Lower leg skin (tissue), 4 donors: ENCODE measurements around the gene PTTG1IP. TPM values are rescaled to one million over a fixed set of nuclear protein-coding genes. Genes with fewer than 3 reads are reported as not detected.

ENCODE experiments used
- DNase-seq, 2 donors: peaks; one replicate each; pipeline ENCODE4 v3.0.0-alpha.2; 2019; ENCODE audit warnings: low spot score in 2 of 2
- H3K4me3 ChIP-seq: fragments of 200-600 bp; sonication (generic); 2 replicates; pipeline ENCODE4 v1.5.1; 2017; ENCODE audit warnings: mild to moderate bottlenecking, low read depth; ENCODE audit not compliant: poor library complexity, severe bottlenecking
- POLR2A ChIP-seq, 2 donors: fragments of 450-650 bp; IDR thresholded peaks; one replicate each; pipeline ENCODE4 v1.6.1; 2016 to 2017; ENCODE audit warnings: antibody characterized with exemption in 2 of 2, mild to moderate bottlenecking in 1 of 2, moderate library complexity in 1 of 2
- WGBS, 2 donors: methylation state at CpG; one replicate each; pipeline ENCODE4 v1.1.5; 2018; 5-methylcytosine and 5-hydroxymethylcytosine counted together
- intact Hi-C: fragments of 100-400 bp; cut with DNase I; formaldehyde crosslinking; loops from one replicate; pipeline ENCODE4 v1.15.0; 2023; ENCODE audit warnings: low total_unique reads
- total RNA-seq, 4 donors: library from RNA; depleted of rRNA; stranded (reverse); fragments of >200 nt; gene quantifications; one replicate each; pipeline ENCODE4 v1.1.0, GENCODE V29; 2016
- TF ChIP-seq, protein P1 (sequence below), 3 donors: fragments of 450-650 bp; IDR thresholded peaks; one replicate each; pipeline ENCODE4 v1.5.1; 2016; ENCODE audit warnings: antibody characterized with exemption in 3 of 3, mild to moderate bottlenecking in 3 of 3, moderate library complexity in 2 of 3

The PTTG1IP gene
- total RNA-seq, 4 donors from 2014 or later = 110 to 193 (median 133) TPM

DNA sequence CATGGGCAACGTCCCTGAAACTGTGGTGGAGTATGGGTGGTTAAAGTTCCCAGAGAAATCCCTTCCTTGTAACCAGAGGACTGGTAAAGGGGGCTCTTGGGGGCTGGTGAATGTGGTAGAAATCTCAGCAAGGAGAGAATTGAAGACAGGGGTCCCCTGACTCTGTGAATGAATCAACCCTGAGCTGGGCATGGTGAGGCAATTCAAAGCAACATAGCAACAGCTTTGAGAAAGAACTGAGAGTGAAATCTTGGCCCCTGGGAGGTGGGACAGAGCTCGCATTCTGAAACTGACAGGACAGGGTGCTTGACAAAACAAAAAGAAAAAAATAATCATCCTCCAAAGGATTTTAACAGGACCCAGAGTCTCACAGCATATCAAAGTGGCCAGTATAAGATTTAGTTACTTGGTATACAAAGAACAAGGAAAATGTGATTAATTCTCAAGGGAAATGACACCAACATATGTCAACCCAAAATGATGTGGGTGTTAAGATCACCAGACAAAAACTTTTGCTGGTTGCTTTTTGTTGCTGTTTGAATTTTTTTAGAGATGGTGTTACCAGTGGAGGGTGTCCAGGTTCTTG lies 43.9 kb downstream of the PTTG1IP start:
- TF ChIP-seq, protein P1, sequence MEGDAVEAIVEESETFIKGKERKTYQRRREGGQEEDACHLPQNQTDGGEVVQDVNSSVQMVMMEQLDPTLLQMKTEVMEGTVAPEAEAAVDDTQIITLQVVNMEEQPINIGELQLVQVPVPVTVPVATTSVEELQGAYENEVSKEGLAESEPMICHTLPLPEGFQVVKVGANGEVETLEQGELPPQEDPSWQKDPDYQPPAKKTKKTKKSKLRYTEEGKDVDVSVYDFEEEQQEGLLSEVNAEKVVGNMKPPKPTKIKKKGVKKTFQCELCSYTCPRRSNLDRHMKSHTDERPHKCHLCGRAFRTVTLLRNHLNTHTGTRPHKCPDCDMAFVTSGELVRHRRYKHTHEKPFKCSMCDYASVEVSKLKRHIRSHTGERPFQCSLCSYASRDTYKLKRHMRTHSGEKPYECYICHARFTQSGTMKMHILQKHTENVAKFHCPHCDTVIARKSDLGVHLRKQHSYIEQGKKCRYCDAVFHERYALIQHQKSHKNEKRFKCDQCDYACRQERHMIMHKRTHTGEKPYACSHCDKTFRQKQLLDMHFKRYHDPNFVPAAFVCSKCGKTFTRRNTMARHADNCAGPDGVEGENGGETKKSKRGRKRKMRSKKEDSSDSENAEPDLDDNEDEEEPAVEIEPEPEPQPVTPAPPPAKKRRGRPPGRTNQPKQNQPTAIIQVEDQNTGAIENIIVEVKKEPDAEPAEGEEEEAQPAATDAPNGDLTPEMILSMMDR (IDR thresholded peaks at IDR 0.05) = no peak
- no peak for TF ChIP-seq POLR2A (IDR thresholded peaks at IDR 0.05)
- H3K4me3 ChIP-seq = no peak overlapping the region
- 67 to 68% methylated on average over 2 of the region's 2 CpGs for WGBS, 2 donors
- no peak for DNase-seq
- intact Hi-C loops = no loop called here

DNA sequence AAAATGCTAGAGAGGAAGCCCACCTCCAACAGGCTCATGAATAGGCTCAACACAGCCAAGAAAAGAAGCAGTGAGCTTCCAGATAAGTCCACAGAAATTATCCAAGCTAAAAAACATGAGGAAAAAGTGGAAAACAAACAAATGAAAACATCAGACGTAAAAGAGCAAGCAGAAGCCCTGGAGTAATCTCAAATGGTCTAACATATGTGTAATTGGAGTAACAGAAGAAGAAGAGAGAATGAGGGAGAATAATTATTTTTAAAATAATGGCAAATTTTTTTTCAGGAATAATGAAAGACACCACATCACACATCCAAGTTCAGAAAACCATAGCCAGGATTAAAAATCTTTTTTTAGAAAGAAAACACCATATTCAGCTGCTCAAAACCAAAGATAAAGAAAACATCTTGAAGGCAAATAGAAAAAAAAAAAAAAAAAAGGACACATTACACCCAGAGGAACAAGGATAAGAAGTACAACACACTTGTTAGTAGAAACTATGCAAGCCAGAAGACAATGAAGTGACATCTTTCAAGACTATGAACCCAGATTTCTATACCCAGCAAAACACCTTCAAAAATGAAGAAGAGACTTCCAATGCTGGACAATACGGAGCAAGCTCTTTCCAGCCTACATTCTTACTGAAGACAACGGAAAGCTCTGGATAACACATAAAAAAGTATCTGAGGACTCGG lies 45.0 kb downstream of the PTTG1IP start:
- TF ChIP-seq POLR2A (IDR thresholded peaks at IDR 0.05) = no peak
- TF ChIP-seq, protein P1 (IDR thresholded peaks at IDR 0.05) = no peak
- no peak overlapping the region for H3K4me3 ChIP-seq
- DNase-seq = no peak
- intact Hi-C loops = no loop called here
- WGBS, 2 donors = 86 to 89% methylated on average over 4 of the region's 4 CpGs

- no peak overlapping the region for H3K4me3 ChIP-seq
- WGBS, 2 donors = 81 to 90% methylated on average over 1 of the region's 1 CpG
- intact Hi-C loops = no loop called here
- TF ChIP-seq POLR2A (IDR thresholded peaks at IDR 0.05) = no peak
- TF ChIP-seq, protein P1 (IDR thresholded peaks at IDR 0.05) = no peak
- peak in 1 of 2 donors; percentile 8 for DNase-seq
These were observed 50.3 kb downstream of the PTTG1IP start for GRCh38 chr21:44823179-44823660.

- intact Hi-C loops = no loop called here
- WGBS, 2 donors = 67 to 74% methylated on average over 5 of the region's 5 CpGs
- no peak for DNase-seq
- TF ChIP-seq POLR2A (IDR thresholded peaks at IDR 0.05) = no peak
- TF ChIP-seq, protein P1 (IDR thresholded peaks at IDR 0.05) = no peak
- no peak overlapping the region for H3K4me3 ChIP-seq
These were observed 50.9 kb downstream of the PTTG1IP start for GRCh38 chr21:44822484-44823178.

- no peak overlapping the region for H3K4me3 ChIP-seq
- DNase-seq = no peak
- TF ChIP-seq, protein P1 (IDR thresholded peaks at IDR 0.05) = no peak
- no peak for TF ChIP-seq POLR2A (IDR thresholded peaks at IDR 0.05)
- intact Hi-C loops = no loop called here
- WGBS, 2 donors = 47 to 54% methylated on average over 3 of the region's 3 CpGs
These were observed 52.6 kb downstream of the PTTG1IP start for GRCh38 chr21:44820851-44821250.
